ENCODE measurements around the gene MYLK.

MYLK gene

GRCh38 chr3:123682781-123683504 lies 201.2 kb downstream of the MYLK start:
- no peak for TF ChIP-seq CTCF (IDR thresholded peaks at IDR 0.05; ENCODE audit: low read depth, low read length)
- no peak for DNase-seq (ENCODE audit: low read depth in 2 of 2)
- H3K4me3 ChIP-seq (replicated peaks in 1 of 2; ENCODE audit: low read depth in 2 of 2, low read length in 2 of 2) = no peak overlapping the region

- DNase-seq (ENCODE audit: low read depth in 2 of 2) = no peak
- no peak overlapping the region for H3K4me3 ChIP-seq (replicated peaks in 1 of 2; ENCODE audit: low read depth in 2 of 2, low read length in 2 of 2)
- TF ChIP-seq CTCF (IDR thresholded peaks at IDR 0.05; ENCODE audit: low read depth, low read length) = no peak
Observed at GRCh38 chr3:123682302-123682701, 201.8 kb downstream of the MYLK start.

- no peak for TF ChIP-seq CTCF (IDR thresholded peaks at IDR 0.05; ENCODE audit: low read depth, low read length)
- DNase-seq (ENCODE audit: low read depth in 2 of 2) = no peak
- no peak overlapping the region for H3K4me3 ChIP-seq (replicated peaks in 1 of 2; ENCODE audit: low read depth in 2 of 2, low read length in 2 of 2)
Observed at GRCh38 chr3:123679712-123680386, 204.3 kb downstream of the MYLK start.

GRCh38 chr3:123678108-123678511 lies 206.0 kb downstream of the MYLK start:
- no peak overlapping the region for H3K4me3 ChIP-seq (replicated peaks in 1 of 2; ENCODE audit: low read depth in 2 of 2, low read length in 2 of 2)
- no peak for TF ChIP-seq CTCF (IDR thresholded peaks at IDR 0.05; ENCODE audit: low read depth, low read length)
- DNase-seq (ENCODE audit: low read depth in 2 of 2) = peak; percentile 61 to 79

GRCh38 chr3:123672429-123673146 lies 211.5 kb downstream of the MYLK start:
- DNase-seq (ENCODE audit: low read depth in 2 of 2) = no peak
- no peak overlapping the region for H3K4me3 ChIP-seq (replicated peaks in 1 of 2; ENCODE audit: low read depth in 2 of 2, low read length in 2 of 2)
- TF ChIP-seq CTCF (IDR thresholded peaks at IDR 0.05; ENCODE audit: low read depth, low read length) = no peak

GRCh38 chr3:123670743-123671142 lies 213.4 kb downstream of the MYLK start:
- H3K4me3 ChIP-seq (replicated peaks in 1 of 2; ENCODE audit: low read depth in 2 of 2, low read length in 2 of 2) = no peak overlapping the region
- TF ChIP-seq CTCF (IDR thresholded peaks at IDR 0.05; ENCODE audit: low read depth, low read length) = no peak
- no peak for DNase-seq (ENCODE audit: low read depth in 2 of 2)

Measured in cardiac fibroblast (primary cell).